IMR-90 (cell line): ENCODE data around the gene AP3D1. TPM values are rescaled to one million over a fixed set of nuclear protein-coding genes. Genes with fewer than 3 reads are reported as not detected.

Experiments used
- ATAC-seq: fragments of 200-7000 bp; cut with Tn5 transposase; 2 replicates; pipeline ENCODE4 v1.9.1; 2020; ENCODE audit warnings: low read depth, mild to moderate bottlenecking, moderate library complexity
- BruUV-seq: library from RNA; stranded (reverse); fragments of 400-500 nt; replicated peaks from 2 replicates; lab custom pipeline; 2021; lab: Mats Ljungman, UMichigan
- CTCF ChIA-PET: fragments of 300-600 bp; formaldehyde crosslinking; extraction: SDS; loops from one replicate; lab custom pipeline; 2021; ENCODE audit warnings: antibody characterized with exemption; lab: Yijun Ruan, JAX
- POLR2A ChIA-PET: fragments of 300-600 bp; sonication (Branson Sonifier 250); formaldehyde crosslinking; loops from one replicate; lab custom pipeline; 2022; ENCODE audit warnings: antibody characterized with exemption; ENCODE audit not compliant: unreplicated experiment; lab: Charles Lee
- DNase-seq: peaks from one replicate; pipeline ENCODE4 v3.0.0; 2013
- H2AFZ ChIP-seq: replicated peaks from 2 replicates; pipeline ENCODE3; 2013; ENCODE audit warnings: low read length, mild to moderate bottlenecking; ENCODE audit not compliant: poor library complexity
- H2AK5ac ChIP-seq: 2 replicates; pipeline ENCODE4 v1.6.1; 2013; ENCODE audit warnings: low read depth, low read length, inconsistent platforms
- H2AK9ac ChIP-seq: replicated peaks from 2 replicates; pipeline ENCODE3; 2013; ENCODE audit warnings: mild to moderate bottlenecking, low read depth, low read length, moderate library complexity; ENCODE audit not compliant: poor library complexity
- H2BK120ac ChIP-seq: 2 replicates; pipeline ENCODE4 v1.6.1; 2013; ENCODE audit warnings: low read depth, low read length, inconsistent platforms
- H2BK15ac ChIP-seq: 3 replicates; pipeline ENCODE4 v1.6.1; 2013; ENCODE audit warnings: low read depth, low read length, inconsistent platforms
- H2BK20ac ChIP-seq: 2 replicates; pipeline ENCODE4 v1.6.1; 2013; ENCODE audit warnings: low read depth, mild to moderate bottlenecking, inconsistent platforms, low read length, moderate library complexity
- H2BK5ac ChIP-seq: 2 replicates; pipeline ENCODE4 v1.6.1; 2013; ENCODE audit warnings: mild to moderate bottlenecking, low read depth, low read length, inconsistent platforms; ENCODE audit not compliant: poor library complexity, severe bottlenecking
- H3K14ac ChIP-seq: replicated peaks from 2 replicates; pipeline ENCODE4 v1.6.1; 2013; ENCODE audit warnings: low read depth, low read length, inconsistent platforms
- H3K18ac ChIP-seq: 2 replicates; pipeline ENCODE4 v1.6.1; 2013; ENCODE audit warnings: low read depth, low read length, control low read depth
- H3K23ac ChIP-seq: 2 replicates; pipeline ENCODE4 v1.6.1; 2013; ENCODE audit warnings: low read depth, low read length, inconsistent platforms
- H3K27ac ChIP-seq: 2 replicates; pipeline ENCODE4 v1.5.1; 2013; ENCODE audit warnings: mild to moderate bottlenecking, control low read depth, low read length; ENCODE audit not compliant: insufficient read depth
- H3K27me3 ChIP-seq: 2 replicates; pipeline ENCODE4 v1.6.1; 2013; ENCODE audit warnings: low read length; ENCODE audit not compliant: control insufficient read depth, insufficient read depth
- H3K36me3 ChIP-seq: 2 replicates; pipeline ENCODE4 v1.6.1; 2013; ENCODE audit warnings: low read length, mixed read lengths; ENCODE audit not compliant: control insufficient read depth, insufficient read depth
- H3K4ac ChIP-seq: 2 replicates; pipeline ENCODE4 v1.6.1; 2013; ENCODE audit warnings: low read depth, low read length, inconsistent platforms
- H3K4me1 ChIP-seq: 2 replicates; pipeline ENCODE4 v1.6.1; 2013; ENCODE audit warnings: low read length, mixed read lengths; ENCODE audit not compliant: control insufficient read depth, insufficient read depth
- H3K4me2 ChIP-seq: 2 replicates; pipeline ENCODE4 v1.6.1; 2013; ENCODE audit warnings: low read depth, mild to moderate bottlenecking, control low read depth, low read length, moderate library complexity
- H3K4me3 ChIP-seq: 2 replicates; pipeline ENCODE4 v1.5.1; 2013; ENCODE audit warnings: low read depth, mild to moderate bottlenecking, control low read depth, low read length, moderate library complexity; ENCODE audit not compliant: insufficient read depth
- H3K56ac ChIP-seq: 2 replicates; pipeline ENCODE4 v1.6.1; 2013; ENCODE audit warnings: low read length, inconsistent platforms; ENCODE audit not compliant: insufficient read depth; ENCODE audit errors: extremely low read depth
- H3K79me1 ChIP-seq, 2 experiments: 2 replicates each; pipeline ENCODE4 v1.6.1; 2013; ENCODE audit warnings: low read length in 2 of 2, inconsistent platforms in 1 of 2, low read depth in 1 of 2
- H3K9ac ChIP-seq: 2 replicates; pipeline ENCODE4 v1.6.1; 2013; ENCODE audit warnings: low read depth, low read length, control low read depth
- H3K9me1 ChIP-seq: 2 replicates; pipeline ENCODE4 v1.6.1; 2013; ENCODE audit warnings: low read length, inconsistent platforms; ENCODE audit not compliant: insufficient read depth
- H3K9me3 ChIP-seq: 2 replicates; pipeline ENCODE4 v1.6.1; 2013; ENCODE audit warnings: low read length; ENCODE audit not compliant: control insufficient read depth, insufficient read depth
- H4K20me1 ChIP-seq: 2 replicates; pipeline ENCODE4 v1.6.1; 2013; ENCODE audit warnings: low read length, inconsistent platforms; ENCODE audit not compliant: insufficient read depth
- H4K5ac ChIP-seq: 2 replicates; pipeline ENCODE4 v1.6.1; 2013; ENCODE audit warnings: mild to moderate bottlenecking, low read depth, low read length, control low read depth
- H4K8ac ChIP-seq, 2 experiments: 2 replicates each; pipeline ENCODE4 v1.6.1; 2013; ENCODE audit warnings: low read depth in 2 of 2, low read length in 2 of 2, control low read depth in 1 of 2, inconsistent platforms in 1 of 2
- H4K91ac ChIP-seq: 2 replicates; pipeline ENCODE4 v1.6.1; 2013; ENCODE audit warnings: low read depth, low read length, inconsistent platforms; ENCODE audit not compliant: insufficient read depth
- BHLHE40 ChIP-seq: fragments of 150-350 bp; IDR thresholded peaks from 2 replicates; pipeline ENCODE4 v1.6.1; 2016; ENCODE audit warnings: mild to moderate bottlenecking, low read depth, low read length
- CTCF ChIP-seq: conservative IDR thresholded peaks from 2 replicates; pipeline ENCODE4 v1.5.1; 2012; ENCODE audit warnings: mild to moderate bottlenecking, low read depth, low read length, improper control_type of control experiment
- MAFK ChIP-seq: IDR thresholded peaks from 2 replicates; pipeline ENCODE4 v1.6.1; 2012; ENCODE audit warnings: low read depth, low read length, improper control_type of control experiment
- NFE2L2 ChIP-seq: fragments of 150-350 bp; IDR thresholded peaks from 2 replicates; pipeline ENCODE4 v1.6.1; 2016; ENCODE audit warnings: low read depth, mild to moderate bottlenecking, low read length
- RCOR1 ChIP-seq: IDR thresholded peaks from 2 replicates; pipeline ENCODE4 v1.6.1; 2012; ENCODE audit warnings: mild to moderate bottlenecking, low read length, improper control_type of control experiment; ENCODE audit not compliant: insufficient replicate concordance
- RFX5 ChIP-seq: IDR thresholded peaks from 2 replicates; pipeline ENCODE4 v1.8.0; 2012; ENCODE audit warnings: low read depth, mild to moderate bottlenecking, low read length, moderate library complexity
- SMC3 ChIP-seq: fragments of 150-350 bp; IDR thresholded peaks from 2 replicates; pipeline ENCODE4 v1.6.1; 2016; ENCODE audit warnings: low read depth, mild to moderate bottlenecking, antibody characterized with exemption, low read length, moderate library complexity
- whole genome bisulfite sequencing, 2 experiments: methylation state at CpG; one replicate each; pipeline versions ENCODE4 v1.1.5 to v1.1.7; 2013; ENCODE audit warnings: missing lambda C conversion rate in 2 of 2; ENCODE audit not compliant: insufficient read length in 1 of 2; ENCODE audit errors: extremely low coverage in 2 of 2; 5-methylcytosine and 5-hydroxymethylcytosine counted together
- dilution Hi-C: fragments of 300-500 bp; cut with HindIII; formaldehyde crosslinking; loops from one replicate; pipeline ENCODE4 v1.14.3; 2018; ENCODE audit warnings: low sequenced_read_pairs; ENCODE audit not compliant: unreplicated experiment
- in situ Hi-C: fragments of 300-500 bp; cut with MboI; formaldehyde crosslinking; loops from 3 replicates; pipeline ENCODE4 v1.14.3; 2019; ENCODE audit warnings: low sequenced_read_pairs, inconsistent platforms, mixed read lengths
- intact Hi-C: fragments of 100-400 bp; cut with micrococcal nuclease; formaldehyde crosslinking; loops from 2 replicates; pipeline ENCODE4 v1.10.0; 2022
- polyA plus RNA-seq, 3 experiments: library from polyadenylated mRNA; depleted of rRNA; stranded (reverse); fragments of >200 nt; gene quantifications; 2 replicates each; pipeline ENCODE4 v1.2.3, GENCODE V29; 2012; ENCODE audit warnings: low replicate concordance in 1 of 3
- total RNA-seq: library from RNA; depleted of rRNA; stranded (reverse); fragments of >200 nt; gene quantifications from 2 replicates; pipeline ENCODE4 v1.2.3, GENCODE V29; 2012

Gene AP3D1
- total and polyA plus RNA-seq, 2 of the 4 experiments (the other 2 are of a cell fraction), result 75.3 to 129 TPM

- Histone ChIP-seq H3K4ac (no peak overlapping the region), H2BK120ac (no peak overlapping the region), H2AFZ (no peak overlapping the region), H3K9ac (no peak overlapping the region), H2AK9ac (peak overlapping the region; percentile 42), H3K14ac (peak overlapping the region; percentile 35; the same call in 1 of the 2 replicates), H4K20me1 (peaks cover 22% of the 10 kb centered on the region), H4K8ac (no peak overlapping the region), H2AK5ac (peak overlapping the region; percentile 33), H3K36me3 (peaks cover 14% of the 10 kb centered on the region; the same call in 1 of the 2 replicates), H3K9me1 (peaks cover 15% of the 10 kb centered on the region), H4K91ac (no peak overlapping the region), H3K27ac (no peak overlapping the region), H3K4me3 (no peak overlapping the region), H2BK5ac (no peak overlapping the region), H3K4me1 (peaks cover 5% of the 10 kb centered on the region), H3K18ac (no peak overlapping the region), H2BK20ac (no peak overlapping the region), H3K27me3 (no peaks in the 10 kb centered on the region), H3K56ac (no peak overlapping the region), H4K5ac (no peak overlapping the region), H2BK15ac (no peak overlapping the region), H3K4me2 (no peak overlapping the region), H3K9me3 (no peaks in the 10 kb centered on the region), H3K23ac (no peak overlapping the region), H3K79me1 (peaks cover 20 to 69% of the 10 kb centered on the region in 2 experiments)
- intact Hi-C loops, result no loop called here
- CTCF ChIA-PET, result no interaction called here
- in situ Hi-C loops, result no loop called here
- BruUV-seq, result no TSS peak
- ATAC-seq, result no peak
- 100% methylated on average over 3 of the region's 14 CpGs; no CpG with 5 or more reads in 1 of the 2 experiments for WGBS, 2 experiments
- DNase-seq, result no peak
- dilution Hi-C loops, result no loop called here
- TF ChIP-seq CTCF (no peak), NFE2L2 (no peak), SMC3 (no peak), RCOR1 (no peak), BHLHE40 (no peak), RFX5 (no peak), MAFK (no peak)
- POLR2A ChIA-PET, result no interaction called here
Observed at GRCh38 chr19:2087621-2088100, 63.7 kb downstream of the AP3D1 start.
